ENCODE results near the gene NCKAP5.

NCKAP5 gene

GRCh38 chr2:133568172-133568571 lies at the start of gene NCKAP5:
TSS of gene NCKAP5 (minus strand) at chr2:133568463. CDS start at chr2:133517526, 50,937 bp downstream.
- no peaks in the 10 kb centered on the region for H3K9me3 Mint-ChIP-seq
- no peak within 1 kb of the TSS for H3K4me3 Mint-ChIP-seq
- H3K4me1 Mint-ChIP-seq (ENCODE audit: low read depth): no peaks in the 10 kb centered on the region
- peaks cover 19% of the 10 kb centered on the region for H3K27me3 Mint-ChIP-seq (ENCODE audit: low read depth)
- no peak within 1 kb of the TSS for H3K27ac Mint-ChIP-seq
- H3K36me3 Mint-ChIP-seq (ENCODE audit: low read depth): no peaks in the 10 kb centered on the region

- no peaks in the 10 kb centered on the region for H3K36me3 Mint-ChIP-seq (ENCODE audit: low read depth)
- H3K4me3 Mint-ChIP-seq: no peak overlapping the region
- H3K9me3 Mint-ChIP-seq: peaks cover 8% of the 10 kb centered on the region
- no peaks in the 10 kb centered on the region for H3K27me3 Mint-ChIP-seq (ENCODE audit: low read depth)
- no peaks in the 10 kb centered on the region for H3K4me1 Mint-ChIP-seq (ENCODE audit: low read depth)
- H3K27ac Mint-ChIP-seq: no peak overlapping the region
Observed at GRCh38 chr2:133609664-133610063, 41.4 kb upstream of the NCKAP5 start.

GRCh38 chr2:133608291-133608690 lies 40.0 kb upstream of the NCKAP5 start:
- H3K4me1 Mint-ChIP-seq (ENCODE audit: low read depth): no peaks in the 10 kb centered on the region
- no peaks in the 10 kb centered on the region for H3K27me3 Mint-ChIP-seq (ENCODE audit: low read depth)
- H3K4me3 Mint-ChIP-seq: no peak overlapping the region
- H3K36me3 Mint-ChIP-seq (ENCODE audit: low read depth): no peaks in the 10 kb centered on the region
- no peak overlapping the region for H3K27ac Mint-ChIP-seq
- H3K9me3 Mint-ChIP-seq: peaks cover under 1% of the 10 kb centered on the region

GRCh38 chr2:133607679-133608078 lies 39.4 kb upstream of the NCKAP5 start:
- no peaks in the 10 kb centered on the region for H3K9me3 Mint-ChIP-seq
- no peak overlapping the region for H3K27ac Mint-ChIP-seq
- no peak overlapping the region for H3K4me3 Mint-ChIP-seq
- H3K36me3 Mint-ChIP-seq (ENCODE audit: low read depth): no peaks in the 10 kb centered on the region
- no peaks in the 10 kb centered on the region for H3K27me3 Mint-ChIP-seq (ENCODE audit: low read depth)
- H3K4me1 Mint-ChIP-seq (ENCODE audit: low read depth): no peaks in the 10 kb centered on the region

DNA sequence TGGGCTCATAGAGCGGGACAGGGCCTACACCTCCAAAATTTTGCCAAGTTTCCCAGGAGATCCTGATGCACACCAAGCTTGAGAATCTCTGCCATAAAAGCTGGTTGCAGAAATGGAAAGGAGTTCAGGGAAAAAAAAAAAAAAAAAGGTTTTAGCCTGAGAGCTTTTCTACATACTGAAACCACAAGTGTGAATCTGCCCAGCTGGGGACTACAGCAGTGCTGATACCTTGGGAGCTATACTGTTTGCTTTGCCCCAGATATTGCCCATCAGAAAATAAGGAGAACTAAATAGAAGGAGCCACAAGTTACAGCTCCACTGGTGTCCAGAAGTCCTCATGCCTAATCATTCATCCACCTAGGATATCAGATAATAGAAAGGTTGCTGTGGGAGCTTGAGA lies 38.4 kb upstream of the NCKAP5 start:
- Mint-ChIP-seq H3K9me3 (no peaks in the 10 kb centered on the region), H3K27ac (no peak overlapping the region), H3K27me3 (ENCODE audit: low read depth) (no peaks in the 10 kb centered on the region), H3K4me3 (no peak overlapping the region), H3K4me1 (ENCODE audit: low read depth) (no peaks in the 10 kb centered on the region), H3K36me3 (ENCODE audit: low read depth) (no peaks in the 10 kb centered on the region)

DNA sequence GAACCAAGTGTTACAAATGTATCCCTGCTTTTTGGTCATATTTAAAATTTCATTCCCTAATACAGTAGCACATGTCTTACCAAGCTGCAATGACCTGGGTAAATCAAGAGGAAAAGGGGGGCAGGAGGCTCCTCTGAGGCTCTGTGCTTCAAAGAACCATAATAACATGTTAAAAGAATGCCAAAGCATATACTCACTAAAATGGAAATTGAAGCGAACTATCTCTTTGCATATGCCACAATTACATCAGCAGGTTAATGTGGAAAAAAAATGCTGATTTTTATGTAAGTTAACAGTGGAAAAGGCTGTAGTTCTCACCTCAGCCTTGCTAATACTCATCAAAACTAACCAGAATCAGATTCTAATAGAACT lies 37.5 kb upstream of the NCKAP5 start:
- Mint-ChIP-seq H3K4me3 (no peak overlapping the region), H3K27me3 (ENCODE audit: low read depth) (no peaks in the 10 kb centered on the region), H3K9me3 (no peaks in the 10 kb centered on the region), H3K27ac (no peak overlapping the region), H3K4me1 (ENCODE audit: low read depth) (no peaks in the 10 kb centered on the region), H3K36me3 (ENCODE audit: low read depth) (no peaks in the 10 kb centered on the region)

DNA sequence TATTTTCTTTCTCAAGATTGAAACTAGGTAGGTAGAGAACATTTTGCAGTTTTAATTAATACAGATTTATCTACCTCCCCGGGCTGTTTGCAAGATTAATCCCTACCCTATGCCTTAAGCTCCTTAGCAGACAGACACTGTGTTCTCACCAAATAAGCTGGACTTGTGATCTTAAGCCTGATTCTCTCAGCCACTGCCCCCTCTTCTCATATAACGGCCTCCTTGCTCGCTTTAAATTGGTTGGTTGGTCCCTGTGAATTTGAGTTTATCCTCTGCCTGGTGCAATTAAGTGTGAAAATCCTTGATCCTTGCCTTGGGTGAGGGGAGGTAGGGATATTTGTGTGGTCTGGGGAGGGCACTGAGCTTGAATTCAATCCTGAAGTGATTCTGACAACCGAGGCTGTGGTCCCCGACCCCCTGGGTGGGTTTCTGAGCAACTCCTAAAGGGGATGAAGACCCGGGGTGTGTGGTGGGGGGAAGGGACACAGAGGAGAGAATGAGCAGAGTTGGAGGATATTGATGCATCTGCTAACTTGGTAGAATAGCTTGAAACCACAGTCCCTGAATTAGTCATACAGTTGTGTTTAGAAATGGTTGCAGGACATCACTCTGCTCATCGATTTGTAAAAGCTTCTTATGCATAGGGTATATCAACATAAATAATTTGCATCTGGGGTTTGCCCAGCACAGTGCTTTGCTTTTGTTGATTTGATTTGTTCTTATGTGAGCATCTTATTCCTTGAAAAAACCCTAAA lies 36.9 kb upstream of the NCKAP5 start:
- Mint-ChIP-seq H3K4me1 (ENCODE audit: low read depth) (no peaks in the 10 kb centered on the region), H3K9me3 (no peaks in the 10 kb centered on the region), H3K4me3 (no peak overlapping the region), H3K27me3 (ENCODE audit: low read depth) (no peaks in the 10 kb centered on the region), H3K36me3 (ENCODE audit: low read depth) (no peaks in the 10 kb centered on the region), H3K27ac (no peak overlapping the region)

DNA sequence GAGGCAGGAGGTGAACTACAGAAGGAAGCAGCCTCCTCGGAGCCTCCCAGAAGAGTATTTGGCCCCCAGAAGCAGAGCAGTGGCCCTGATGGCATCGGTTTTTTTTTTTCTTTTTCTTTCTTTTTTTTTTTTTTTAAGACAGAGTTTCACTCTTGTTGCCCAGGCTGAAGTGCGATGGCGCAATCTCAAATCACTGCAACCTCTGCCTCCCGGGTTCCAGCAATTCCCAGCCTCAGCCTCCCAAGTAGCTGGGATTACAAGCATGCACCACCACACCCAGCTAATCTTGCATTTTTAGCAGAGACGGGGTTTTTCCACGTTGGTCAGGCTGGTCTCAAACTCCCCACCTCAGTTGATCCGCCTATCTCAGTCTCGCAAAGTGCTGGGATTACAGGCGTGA lies 34.8 kb upstream of the NCKAP5 start:
- Mint-ChIP-seq H3K27ac (no peak overlapping the region), H3K9me3 (no peaks in the 10 kb centered on the region), H3K27me3 (ENCODE audit: low read depth) (no peaks in the 10 kb centered on the region), H3K36me3 (ENCODE audit: low read depth) (no peaks in the 10 kb centered on the region), H3K4me3 (no peak overlapping the region), H3K4me1 (ENCODE audit: low read depth) (no peaks in the 10 kb centered on the region)

GRCh38 chr2:133602538-133602937 lies 34.3 kb upstream of the NCKAP5 start:
- Mint-ChIP-seq H3K36me3 (ENCODE audit: low read depth) (no peaks in the 10 kb centered on the region), H3K4me1 (ENCODE audit: low read depth) (no peaks in the 10 kb centered on the region), H3K27me3 (ENCODE audit: low read depth) (no peaks in the 10 kb centered on the region), H3K9me3 (no peaks in the 10 kb centered on the region), H3K27ac (no peak overlapping the region), H3K4me3 (no peak overlapping the region)

DNA sequence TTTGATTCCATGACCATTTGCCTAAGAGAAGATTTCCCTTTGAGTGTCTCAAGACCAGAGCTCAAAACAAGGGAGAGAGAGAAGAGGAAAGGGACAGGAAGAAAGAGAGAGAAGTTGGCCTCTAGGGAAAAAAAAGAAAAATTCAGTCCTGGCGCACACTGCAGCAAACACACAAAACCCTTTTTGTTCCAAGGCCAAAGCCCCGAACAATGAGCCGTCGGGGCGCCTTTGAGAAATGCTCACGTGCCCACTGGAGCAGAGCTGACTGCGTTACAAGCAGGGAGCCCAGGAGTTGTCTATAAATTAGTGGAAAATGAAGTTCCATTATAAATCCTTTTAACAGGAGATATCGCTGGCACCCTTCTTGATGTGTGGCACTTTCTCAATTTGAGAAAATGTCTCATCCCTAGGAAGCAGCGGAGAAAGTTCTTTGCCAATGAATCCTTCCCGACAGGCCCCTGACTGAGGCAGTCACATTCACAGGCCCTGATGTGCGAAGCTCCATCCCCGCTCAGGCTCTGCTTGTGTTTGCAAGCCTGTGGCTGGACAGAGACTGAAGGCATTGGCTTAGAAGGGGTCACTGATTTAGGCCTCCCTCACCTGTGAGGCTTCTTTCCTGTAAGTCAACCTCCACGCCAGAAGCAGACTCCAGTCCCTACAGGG lies 32.1 kb upstream of the NCKAP5 start:
- no peak overlapping the region for H3K4me3 Mint-ChIP-seq
- no peaks in the 10 kb centered on the region for H3K9me3 Mint-ChIP-seq
- H3K27me3 Mint-ChIP-seq (ENCODE audit: low read depth): no peaks in the 10 kb centered on the region
- no peaks in the 10 kb centered on the region for H3K4me1 Mint-ChIP-seq (ENCODE audit: low read depth)
- H3K27ac Mint-ChIP-seq: no peak overlapping the region
- no peaks in the 10 kb centered on the region for H3K36me3 Mint-ChIP-seq (ENCODE audit: low read depth)

DNA sequence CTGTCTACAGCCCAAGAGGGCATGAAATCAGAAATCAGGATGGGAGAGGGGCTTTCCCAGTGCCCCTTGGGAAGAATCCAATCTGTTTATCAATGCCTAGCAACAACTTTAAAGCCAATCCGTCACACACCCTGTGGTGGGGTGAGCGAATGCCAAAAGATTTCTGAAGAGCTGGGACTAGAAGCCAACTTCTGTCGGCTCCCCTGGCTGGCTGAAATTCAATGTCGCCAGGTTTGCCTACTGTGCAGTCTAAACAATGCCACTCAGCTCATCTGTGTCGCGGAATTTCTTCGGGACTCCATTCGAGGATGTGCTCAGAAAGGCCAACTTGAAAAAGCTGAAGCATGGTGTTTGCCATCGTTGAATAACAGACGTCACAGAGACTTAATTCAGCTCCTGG lies 31.5 kb upstream of the NCKAP5 start:
- H3K4me1 Mint-ChIP-seq (ENCODE audit: low read depth): no peaks in the 10 kb centered on the region
- H3K27ac Mint-ChIP-seq: no peak overlapping the region
- H3K36me3 Mint-ChIP-seq (ENCODE audit: low read depth): no peaks in the 10 kb centered on the region
- H3K9me3 Mint-ChIP-seq: no peaks in the 10 kb centered on the region
- H3K27me3 Mint-ChIP-seq (ENCODE audit: low read depth): no peaks in the 10 kb centered on the region
- H3K4me3 Mint-ChIP-seq: no peak overlapping the region

GRCh38 chr2:133599211-133599803 lies 31.0 kb upstream of the NCKAP5 start:
- Mint-ChIP-seq H3K4me1 (ENCODE audit: low read depth) (no peaks in the 10 kb centered on the region), H3K9me3 (no peaks in the 10 kb centered on the region), H3K36me3 (ENCODE audit: low read depth) (no peaks in the 10 kb centered on the region), H3K27me3 (ENCODE audit: low read depth) (no peaks in the 10 kb centered on the region), H3K27ac (no peak overlapping the region), H3K4me3 (no peak overlapping the region)

DNA sequence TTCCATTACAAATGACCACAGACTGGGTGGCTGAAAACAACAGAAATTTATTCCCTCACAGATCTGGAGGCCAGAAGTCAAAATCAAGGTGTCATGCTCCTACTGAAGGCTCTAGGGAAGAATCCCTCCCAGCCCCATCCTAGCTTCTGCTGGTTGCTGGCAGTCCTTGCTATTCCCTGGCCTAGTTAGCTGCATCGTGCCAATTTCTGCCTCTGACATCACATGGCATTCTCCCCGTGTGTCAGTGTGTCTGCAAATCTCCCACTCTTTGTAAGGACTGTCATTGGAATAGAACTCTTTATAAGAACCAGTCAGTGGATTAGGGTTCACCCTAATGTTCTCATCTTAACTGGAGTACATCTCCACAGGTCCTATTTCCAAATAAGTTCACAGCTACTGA lies 30.5 kb upstream of the NCKAP5 start:
- no peak overlapping the region for H3K4me3 Mint-ChIP-seq
- H3K9me3 Mint-ChIP-seq: no peaks in the 10 kb centered on the region
- H3K27me3 Mint-ChIP-seq (ENCODE audit: low read depth): no peaks in the 10 kb centered on the region
- no peaks in the 10 kb centered on the region for H3K36me3 Mint-ChIP-seq (ENCODE audit: low read depth)
- H3K27ac Mint-ChIP-seq: no peak overlapping the region
- H3K4me1 Mint-ChIP-seq (ENCODE audit: low read depth): no peaks in the 10 kb centered on the region

GRCh38 chr2:133596701-133597393 lies 28.6 kb upstream of the NCKAP5 start:
- H3K9me3 Mint-ChIP-seq: no peaks in the 10 kb centered on the region
- H3K27me3 Mint-ChIP-seq (ENCODE audit: low read depth): no peaks in the 10 kb centered on the region
- H3K4me1 Mint-ChIP-seq (ENCODE audit: low read depth): no peaks in the 10 kb centered on the region
- H3K36me3 Mint-ChIP-seq (ENCODE audit: low read depth): no peaks in the 10 kb centered on the region
- no peak overlapping the region for H3K27ac Mint-ChIP-seq
- no peak overlapping the region for H3K4me3 Mint-ChIP-seq

GRCh38 chr2:133591164-133591563 lies 22.9 kb upstream of the NCKAP5 start:
- Mint-ChIP-seq H3K27ac (no peak overlapping the region), H3K4me3 (no peak overlapping the region), H3K36me3 (ENCODE audit: low read depth) (no peaks in the 10 kb centered on the region), H3K27me3 (ENCODE audit: low read depth) (no peaks in the 10 kb centered on the region), H3K4me1 (ENCODE audit: low read depth) (no peaks in the 10 kb centered on the region), H3K9me3 (no peaks in the 10 kb centered on the region)
